Mucosa of descending colon (tissue), 3 donors: ENCODE results near the gene SMAD1. TPM values are rescaled to one million over a fixed set of nuclear protein-coding genes. Genes with fewer than 3 reads are reported as not detected.

Source experiments
- ATAC-seq: fragments of 200-7000 bp; cut with Tn5 transposase; one replicate; pipeline ENCODE4 v1.9.1; 2020; ENCODE audit warnings: mild to moderate bottlenecking, moderate library complexity
- DNase-seq, 3 donors: peaks; one replicate each; pipeline ENCODE4 v3.0.0-alpha.2; 2020
- H3K36me3 ChIP-seq: fragments of 200-600 bp; one replicate; pipeline ENCODE4 v1.8.0; 2021; ENCODE audit warnings: low read depth, mild to moderate bottlenecking
- H3K4me1 ChIP-seq: fragments of 200-600 bp; one replicate; pipeline ENCODE4 v1.8.0; 2021; ENCODE audit warnings: low read depth, mild to moderate bottlenecking
- H3K4me3 ChIP-seq: fragments of 200-600 bp; one replicate; pipeline ENCODE4 v1.8.0; 2021; ENCODE audit warnings: mild to moderate bottlenecking
- H3K9me3 ChIP-seq: fragments of 200-600 bp; one replicate; pipeline ENCODE4 v1.8.0; 2021; ENCODE audit warnings: mild to moderate bottlenecking
- CTCF ChIP-seq: fragments of 200-600 bp; IDR thresholded peaks from one replicate; pipeline ENCODE4 v1.8.0; 2022; ENCODE audit warnings: antibody characterized with exemption, mild to moderate bottlenecking
- intact Hi-C, 2 donors: fragments of 100-400 bp; cut with DNase I in 1 of 2; cut with micrococcal nuclease in 1 of 2; formaldehyde crosslinking; loops; one replicate each; pipeline versions ENCODE4 v1.11.0 to v1.11.1; 2022; cut with DNase I, micrococcal nuclease
- total RNA-seq, 3 donors: library from RNA; stranded (reverse); fragmentation: NEBNext Ultra II Directional in 2 of 3; extraction: Animal tissue kit (Norgen Biotek cat#: 25700) in 2 of 3; gene quantifications; one replicate each; pipeline versions ENCODE4 v1.2.1 to v1.2.4, GENCODE V29; 2021 to 2023
- donor health status: DM: no; HTN: no; CAD: no; lungs with moderate emphysema.
- donor health status: DM: no; HTN: no; CAD: no.
- donor health status: DM: no; HTN: yes; CAD: no.

SMAD1 gene
- total RNA-seq, 3 donors from 2014 or later = 34.9 to 47.4 (median 39.3) TPM

GRCh38 chr4:145501051-145501660, 19.5 kb downstream of the SMAD1 start:
- intact Hi-C loops = no loop called here
- no peak for TF ChIP-seq CTCF
- Histone ChIP-seq H3K4me1 (peaks cover 22% of the 10 kb centered on the region), H3K4me3 (no peak overlapping the region), H3K36me3 (no peaks in the 10 kb centered on the region), H3K9me3 (no peaks in the 10 kb centered on the region)
- no peak for DNase-seq
- peak; percentile 53 for ATAC-seq

GRCh38 chr4:145502809-145503208, 21.2 kb downstream of the SMAD1 start:
- no peaks in the 10 kb centered on the region for H3K9me3 ChIP-seq
- DNase-seq = no peak
- peaks cover 24% of the 10 kb centered on the region for H3K4me1 ChIP-seq
- no peaks in the 10 kb centered on the region for H3K36me3 ChIP-seq
- no peak for ATAC-seq
- H3K4me3 ChIP-seq = no peak overlapping the region
- TF ChIP-seq CTCF = no peak
- intact Hi-C loops = no loop called here

GRCh38 chr4:145503486-145504072, 21.9 kb downstream of the SMAD1 start:
- intact Hi-C loops = no loop called here
- Histone ChIP-seq H3K36me3 (no peaks in the 10 kb centered on the region), H3K4me1 (peaks cover 24% of the 10 kb centered on the region), H3K9me3 (no peaks in the 10 kb centered on the region), H3K4me3 (no peak overlapping the region)
- no peak for DNase-seq
- peak; percentile 85 for ATAC-seq
- TF ChIP-seq CTCF = no peak

GRCh38 chr4:145505995-145506394, 24.3 kb downstream of the SMAD1 start:
- no peak for DNase-seq
- Histone ChIP-seq H3K9me3 (no peaks in the 10 kb centered on the region), H3K4me3 (no peak overlapping the region), H3K4me1 (peaks cover 22% of the 10 kb centered on the region), H3K36me3 (no peaks in the 10 kb centered on the region)
- intact Hi-C loops = no loop called here
- TF ChIP-seq CTCF = no peak
- no peak for ATAC-seq

GRCh38 chr4:145507636-145508035, 26.0 kb downstream of the SMAD1 start:
- peak; percentile 86 for ATAC-seq
- H3K9me3 ChIP-seq = peaks cover 15% of the 10 kb centered on the region
- peaks cover 12% of the 10 kb centered on the region for H3K4me1 ChIP-seq
- no peak for TF ChIP-seq CTCF
- no peak overlapping the region for H3K4me3 ChIP-seq
- no peaks in the 10 kb centered on the region for H3K36me3 ChIP-seq
- intact Hi-C loops = no loop called here
- DNase-seq = no peak
